K562 (cell line): ENCODE measurements around the gene FXYD3.

ENCODE experiments used
- BACH1 ChIP-seq: fragments of 200-800 bp; sonication (Bioruptor generic); IDR thresholded peaks from 2 replicates; pipeline ENCODE4 v1.6.1; 2016; ENCODE audit warnings: missing genetic modification characterization, missing compliant biosample characterization
- CTCF ChIP-seq, 3 experiments: IDR thresholded peaks in 2 of 3; conservative IDR thresholded peaks in 1 of 3; 2 replicates each; pipeline ENCODE4 v1.5.1; 2011 to 2012; ENCODE audit warnings: low read length in 3 of 3, mild to moderate bottlenecking in 3 of 3, control low read depth in 2 of 3, improper control_type of control experiment in 1 of 3, inconsistent platforms in 1 of 3, low read depth in 1 of 3, mixed read lengths in 1 of 3, moderate library complexity in 1 of 3; ENCODE audit not compliant: insufficient read depth in 2 of 3
- EZH2 ChIP-seq: IDR thresholded peaks from 2 replicates; pipeline ENCODE4 v1.6.1; 2012; ENCODE audit warnings: low read depth, mild to moderate bottlenecking, inconsistent platforms, low read length, borderline replicate concordance
- FOS ChIP-seq: IDR thresholded peaks from 3 replicates; pipeline ENCODE4 v1.6.1; 2011; ENCODE audit not compliant: insufficient read length; ENCODE audit errors: extremely low read depth
- HCFC1 ChIP-seq: IDR thresholded peaks from 2 replicates; pipeline ENCODE4 v1.6.1; 2012; ENCODE audit warnings: low read depth, low read length, improper control_type of control experiment
- JUN ChIP-seq, 2 experiments: sonication (generic) in 1 of 2; formaldehyde crosslinking in 1 of 2; IDR thresholded peaks; 2 replicates each; pipeline versions ENCODE4 v1.6.1 to v1.8.0; 2012 to 2022; ENCODE audit warnings: borderline replicate concordance in 2 of 2, mild to moderate bottlenecking in 2 of 2, improper control_type of control experiment in 1 of 2, low read depth in 1 of 2, low read length in 1 of 2, missing genetic modification reagents in 1 of 2
- MEF2A ChIP-seq: IDR thresholded peaks from 2 replicates; pipeline ENCODE4 v1.6.1; 2011; ENCODE audit warnings: low read depth, mild to moderate bottlenecking, low read length, moderate library complexity; ENCODE audit not compliant: control insufficient read depth
- MXD1 ChIP-seq: fragments of 250-450 bp; sonication (Bioruptor Pico); IDR thresholded peaks from 2 replicates; pipeline ENCODE4 v1.8.0; 2021; ENCODE audit warnings: borderline replicate concordance, mild to moderate bottlenecking, moderate library complexity; ENCODE audit not compliant: poor library complexity, severe bottlenecking
- POLR2A ChIP-seq: fragments of 450-650 bp; conservative IDR thresholded peaks from 2 replicates; pipeline ENCODE4 v1.6.1; 2016
- RAD21 ChIP-seq, 2 experiments: fragments of 250-450 bp in 1 of 2; fragments of 450-650 bp in 1 of 2; sonication (Bioruptor Pico) in 1 of 2; formaldehyde crosslinking in 1 of 2; IDR thresholded peaks in 1 of 2; conservative IDR thresholded peaks in 1 of 2; 2 replicates each; pipeline versions ENCODE4 v1.4.0 to v1.8.0; 2020 to 2022; ENCODE audit warnings: mild to moderate bottlenecking in 2 of 2, moderate library complexity in 1 of 2
- ZBTB11 ChIP-seq, 3 experiments: fragments of 200-800 bp in 1 of 3; fragments of 250-450 bp in 1 of 3; fragments of 450-650 bp in 1 of 3; sonication (Bioruptor Pico) in 1 of 3; sonication (Bioruptor generic) in 1 of 3; formaldehyde crosslinking in 1 of 3; IDR thresholded peaks; 2 replicates each; pipeline versions ENCODE4 v1.6.1 to v1.8.0; 2016 to 2022; ENCODE audit warnings: mild to moderate bottlenecking in 2 of 3, missing genetic modification characterization in 2 of 3, missing compliant biosample characterization in 1 of 3, moderate library complexity in 1 of 3
- ZNF274 ChIP-seq: IDR thresholded peaks from 2 replicates; pipeline ENCODE4 v1.6.1; 2011; ENCODE audit warnings: low read depth, mild to moderate bottlenecking, low read length, moderate library complexity, borderline replicate concordance
- ZNF639 ChIP-seq, 2 experiments: fragments of 200-800 bp in 1 of 2; sonication (Bioruptor generic) in 1 of 2; sonication (generic) in 1 of 2; formaldehyde crosslinking in 1 of 2; IDR thresholded peaks in 1 of 2; conservative IDR thresholded peaks in 1 of 2; 2 replicates each; pipeline versions ENCODE4 v1.5.0 to v1.6.1; 2016 to 2020; ENCODE audit warnings: missing compliant biosample characterization in 1 of 2, missing genetic modification characterization in 1 of 2, missing genetic modification reagents in 1 of 2

- TF ChIP-seq HCFC1 (no peak), FOS (no peak), MEF2A (no peak), ZBTB11 (CRISPR knock-in tag; IDR thresholded peaks at IDR 0.05) (peak in 1 of 3 experiments; percentile 58; a peak in 1 of 6 replicates), MXD1 (CRISPR knock-in tag) (peak; percentile 53), EZH2 (no peak), ZNF639 (CRISPR knock-in tag; conservative IDR thresholded peaks at IDR 0.05 in 1 of 2, IDR thresholded peaks at IDR 0.05 in 1 of 2) (peak in 1 of 2 experiments; percentile 92; a peak in 2 of 4 replicates), ZNF274 (no peak), POLR2A (no peak; the same call in 1 of the 2 replicates), RAD21 (CRISPR knock-in tag; conservative IDR thresholded peaks at IDR 0.05 in 1 of 2, IDR thresholded peaks at IDR 0.05 in 1 of 2) (no peak), JUN (IDR thresholded peaks at IDR 0.05; ENCODE audit: borderline replicate concordance, low read depth, low read length) (no peak), JUN (CRISPR knock-in tag; IDR thresholded peaks at IDR 0.05; ENCODE audit: borderline replicate concordance) (no peak), CTCF (IDR thresholded peaks at IDR 0.05 in 2 of 3, conservative IDR thresholded peaks at IDR 0.05 in 1 of 3; ENCODE audit: insufficient read depth in 2 of 3, low read depth in 1 of 3, low read length in 3 of 3) (no peak), BACH1 (peak; percentile 86)
Observed at GRCh38 chr19:35165200-35166058, 49.8 kb downstream of the FXYD3 start.
